Keratinocyte (primary cell): ENCODE results near the gene DMRTA2.

Source experiments
- CTCF ChIP-seq, 3 experiments: IDR thresholded peaks in 1 of 3; conservative IDR thresholded peaks in 1 of 3; optimal IDR thresholded peaks in 1 of 3; 2 replicates in 2 of 3; 3 replicates in 1 of 3; pipeline versions ENCODE3 to v1.5.1; 2011; ENCODE audit warnings: low read length in 3 of 3, mild to moderate bottlenecking in 3 of 3, moderate library complexity in 2 of 3, control low read depth in 1 of 3, inconsistent platforms in 1 of 3; ENCODE audit not compliant: insufficient read depth in 2 of 3; ENCODE audit errors: extremely low read depth in 1 of 3
- EZH2 ChIP-seq: IDR thresholded peaks from one replicate; pipeline ENCODE4 v1.6.1; 2012; ENCODE audit warnings: inconsistent platforms, mild to moderate bottlenecking, low read length, moderate library complexity

GRCh38 chr1:50420689-50421365, 2.4 kb downstream of the DMRTA2 start:
- TF ChIP-seq CTCF (optimal IDR thresholded peaks at IDR 0.05 in 1 of 3, IDR thresholded peaks at IDR 0.05 in 1 of 3, conservative IDR thresholded peaks at IDR 0.05 in 1 of 3; ENCODE audit: extremely low read depth in 1 of 3, insufficient read depth in 2 of 3, low read length in 3 of 3) (peak in 1 of 3 experiments; percentile 32), EZH2 (peak; percentile 76)
